Activated CD4-positive, alpha-beta T cell treated with anti-CD3 and anti-CD28 coated beads, Interleukin-2, amount 10 ng/mL, durations not matched to agents 24 days and 14 days (primary cell): ENCODE results near the gene CA5A. TPM values are rescaled to one million over a fixed set of nuclear protein-coding genes. Genes with fewer than 3 reads are reported as not detected.
A peak's percentile ranks its signal among the peaks of the same experiment; 100 is the strongest.
"Not testable (repeated sequence)": the region's sequence is repeated elsewhere in the genome, so short reads cannot be mapped to it uniquely, and the experiment has no call there.

ENCODE experiments used
- DNase-seq: peaks from one replicate; pipeline ENCODE4 v3.0.0; 2022
- H3K27ac Mint-ChIP-seq: one replicate; pipeline ENCODE4 v1.8.0; 2022; ENCODE audit warnings: mild to moderate bottlenecking, mixed read lengths
- H3K27me3 Mint-ChIP-seq: one replicate; pipeline ENCODE4 v1.8.0; 2022; ENCODE audit warnings: mixed read lengths
- H3K36me3 Mint-ChIP-seq: one replicate; pipeline ENCODE4 v1.8.0; 2022; ENCODE audit warnings: low read depth, mild to moderate bottlenecking, mixed read lengths
- H3K4me1 Mint-ChIP-seq: one replicate; pipeline ENCODE4 v1.8.0; 2021; ENCODE audit warnings: mixed read lengths
- H3K4me3 Mint-ChIP-seq: one replicate; pipeline ENCODE4 v1.8.0; 2022; ENCODE audit warnings: mild to moderate bottlenecking, moderate library complexity, mixed read lengths
- H3K9me3 Mint-ChIP-seq: one replicate; pipeline ENCODE4 v1.8.0; 2021; ENCODE audit warnings: mixed read lengths
- intact Hi-C: fragments of 100-400 bp; cut with micrococcal nuclease; formaldehyde crosslinking; loops from one replicate; pipeline ENCODE4 v1.15.1; 2023
- total RNA-seq: library from RNA; stranded (reverse); gene quantifications from 2 replicates; pipeline ENCODE4 v1.2.3, GENCODE V29; 2022

Gene CA5A
- not detected in 2 replicates for total RNA-seq

- H3K27ac Mint-ChIP-seq: no peak within 1 kb of the TSS
- intact Hi-C loops: no loop called here
- peaks cover 5% of the 10 kb centered on the region for H3K27me3 Mint-ChIP-seq
- peaks cover 4% of the 10 kb centered on the region for H3K9me3 Mint-ChIP-seq
- no peaks in the 10 kb centered on the region for H3K36me3 Mint-ChIP-seq
- H3K4me1 Mint-ChIP-seq: peaks cover 3% of the 10 kb centered on the region
- no peak for DNase-seq
- no peak within 1 kb of the TSS for H3K4me3 Mint-ChIP-seq
Measured at GRCh38 chr16:87936375-87937230, at the start of gene CA5A. TSS of gene CA5A (minus strand) at chr16:87936529. CDS start at chr16:87936450, 79 bp downstream.

- intact Hi-C loops, H3K4me3 Mint-ChIP-seq, DNase-seq, H3K9me3 Mint-ChIP-seq, H3K27me3 Mint-ChIP-seq: not testable (repeated sequence)
- peaks cover 44% of the 10 kb centered on the region for H3K4me1 Mint-ChIP-seq
- H3K36me3 Mint-ChIP-seq: peaks cover 52% of the 10 kb centered on the region
- H3K27ac Mint-ChIP-seq: peak overlapping the region; percentile 56
Measured at GRCh38 chr16:87985493-87985892, 49.2 kb upstream of the CA5A start.

GRCh38 chr16:87984632-87985267 lies 48.4 kb upstream of the CA5A start:
- H3K27ac Mint-ChIP-seq: peak overlapping the region; percentile 13
- no peak overlapping the region for H3K4me3 Mint-ChIP-seq
- intact Hi-C loops: no loop called here

GRCh38 chr16:87984180-87984579 lies 47.9 kb upstream of the CA5A start:
- H3K9me3 Mint-ChIP-seq, H3K27me3 Mint-ChIP-seq, intact Hi-C loops, H3K4me3 Mint-ChIP-seq, DNase-seq: not testable (repeated sequence)
- Mint-ChIP-seq H3K36me3 (peaks cover 56% of the 10 kb centered on the region), H3K27ac (peak overlapping the region; percentile 13), H3K4me1 (peaks cover 53% of the 10 kb centered on the region)

More at GRCh38 chr16:87984632-87985267, 48.4 kb upstream of the CA5A start:
- Mint-ChIP-seq H3K27me3 (no peaks in the 10 kb centered on the region), H3K9me3 (no peaks in the 10 kb centered on the region), H3K4me1 (peaks cover 52% of the 10 kb centered on the region), H3K36me3 (peaks cover 55% of the 10 kb centered on the region)
- DNase-seq: no peak

- H3K27me3 Mint-ChIP-seq, H3K27ac Mint-ChIP-seq, intact Hi-C loops, H3K4me3 Mint-ChIP-seq, H3K9me3 Mint-ChIP-seq: not testable (repeated sequence)
- peak; percentile 68 for DNase-seq
- Mint-ChIP-seq H3K36me3 (peaks cover 56% of the 10 kb centered on the region), H3K4me1 (peaks cover 54% of the 10 kb centered on the region)
Measured at GRCh38 chr16:87983737-87984097, 47.4 kb upstream of the CA5A start.

- peaks cover 58% of the 10 kb centered on the region for H3K36me3 Mint-ChIP-seq
- H3K4me3 Mint-ChIP-seq, DNase-seq, intact Hi-C loops, H3K27me3 Mint-ChIP-seq, H3K9me3 Mint-ChIP-seq: not testable (repeated sequence)
- peak overlapping the region; percentile 80 for H3K27ac Mint-ChIP-seq
- H3K4me1 Mint-ChIP-seq: peaks cover 54% of the 10 kb centered on the region
Measured at GRCh38 chr16:87983072-87983736, 46.9 kb upstream of the CA5A start.

- H3K4me1 Mint-ChIP-seq: peaks cover 54% of the 10 kb centered on the region
- no peaks in the 10 kb centered on the region for H3K9me3 Mint-ChIP-seq
- H3K27ac Mint-ChIP-seq: peak overlapping the region; percentile 80
- no peak overlapping the region for H3K4me3 Mint-ChIP-seq
- H3K36me3 Mint-ChIP-seq: peaks cover 59% of the 10 kb centered on the region
- no peak for DNase-seq
- intact Hi-C loops: no loop called here
- H3K27me3 Mint-ChIP-seq: no peaks in the 10 kb centered on the region
Measured at GRCh38 chr16:87982581-87983041, 46.3 kb upstream of the CA5A start.

- Mint-ChIP-seq H3K27ac (peak overlapping the region; percentile 80), H3K36me3 (peaks cover 61% of the 10 kb centered on the region), H3K4me1 (peaks cover 55% of the 10 kb centered on the region), H3K4me3 (peak overlapping the region; percentile 43)
- peak; percentile 87 for DNase-seq
- intact Hi-C loops: loop anchor here (2.0 kb wide), 1 partner anchor 19 kb away; no protein-coding TSS in a partner anchor
- not testable (repeated sequence) for H3K27me3 Mint-ChIP-seq, H3K9me3 Mint-ChIP-seq
Measured at GRCh38 chr16:87981376-87981775, 45.0 kb upstream of the CA5A start.

GRCh38 chr16:87979911-87980630 lies 43.7 kb upstream of the CA5A start:
- H3K4me1 Mint-ChIP-seq: peaks cover 50% of the 10 kb centered on the region
- H3K9me3 Mint-ChIP-seq, DNase-seq, H3K27me3 Mint-ChIP-seq, H3K27ac Mint-ChIP-seq: not testable (repeated sequence)
- intact Hi-C loops: loop anchor here (2.0 kb wide), 2 partner anchors 17 to 23 kb away; no protein-coding TSS in a partner anchor
- H3K4me3 Mint-ChIP-seq: peak overlapping the region; percentile 2
- H3K36me3 Mint-ChIP-seq: peaks cover 59% of the 10 kb centered on the region

- Mint-ChIP-seq H3K36me3 (peaks cover 58% of the 10 kb centered on the region), H3K4me1 (peaks cover 49% of the 10 kb centered on the region), H3K27me3 (no peaks in the 10 kb centered on the region), H3K9me3 (no peaks in the 10 kb centered on the region), H3K4me3 (no peak overlapping the region), H3K27ac (no peak overlapping the region)
- intact Hi-C loops: loop anchor here (2.0 kb wide), 1 partner anchor 23 kb away; no protein-coding TSS in a partner anchor
- no peak for DNase-seq
Measured at GRCh38 chr16:87979352-87979751, 43.0 kb upstream of the CA5A start.

- Mint-ChIP-seq H3K4me1 (peaks cover 48% of the 10 kb centered on the region), H3K9me3 (no peaks in the 10 kb centered on the region), H3K27me3 (no peaks in the 10 kb centered on the region), H3K27ac (peak overlapping the region; percentile 10), H3K4me3 (no peak overlapping the region), H3K36me3 (peaks cover 62% of the 10 kb centered on the region)
- DNase-seq: no peak
- intact Hi-C loops: loop anchor here (2.0 kb wide), 1 partner anchor 21 kb away; no protein-coding TSS in a partner anchor
Measured at GRCh38 chr16:87978127-87978526, 41.8 kb upstream of the CA5A start.

GRCh38 chr16:87976665-87977064 lies 40.3 kb upstream of the CA5A start:
- intact Hi-C loops: no loop called here
- H3K4me3 Mint-ChIP-seq: no peak overlapping the region
- H3K27ac Mint-ChIP-seq: peak overlapping the region; percentile 2
- DNase-seq: no peak
- H3K36me3 Mint-ChIP-seq: peaks cover 63% of the 10 kb centered on the region
- H3K9me3 Mint-ChIP-seq: peaks cover 10% of the 10 kb centered on the region
- H3K27me3 Mint-ChIP-seq: no peaks in the 10 kb centered on the region
- H3K4me1 Mint-ChIP-seq: peaks cover 33% of the 10 kb centered on the region

- H3K27me3 Mint-ChIP-seq: no peaks in the 10 kb centered on the region
- peaks cover 71% of the 10 kb centered on the region for H3K36me3 Mint-ChIP-seq
- intact Hi-C loops: no loop called here
- no peak overlapping the region for H3K27ac Mint-ChIP-seq
- H3K9me3 Mint-ChIP-seq: peaks cover 22% of the 10 kb centered on the region
- no peak for DNase-seq
- H3K4me1 Mint-ChIP-seq: peaks cover 24% of the 10 kb centered on the region
- no peak overlapping the region for H3K4me3 Mint-ChIP-seq
Measured at GRCh38 chr16:87974178-87974577, 37.8 kb upstream of the CA5A start.
